HepG2 (cell line): ENCODE data around the gene CXXC5. TPM values are rescaled to one million over a fixed set of nuclear protein-coding genes. Genes with fewer than 3 reads are reported as not detected.

ENCODE experiments used
- AGO2 ChIP-seq: fragments of 200-400 bp; formaldehyde crosslinking; optimal IDR thresholded peaks from 2 replicates; pipeline ENCODE3; 2017; ENCODE audit warnings: mild to moderate bottlenecking, low read depth, low read length, moderate library complexity
- ATM ChIP-seq: fragments of 450-650 bp; IDR thresholded peaks from 2 replicates; pipeline ENCODE4 v1.7.1; 2017; ENCODE audit warnings: mild to moderate bottlenecking, borderline replicate concordance
- CAMTA2 ChIP-seq: sonication (generic); formaldehyde crosslinking; IDR thresholded peaks from 2 replicates; pipeline ENCODE4 v1.4.0; 2020; ENCODE audit warnings: mild to moderate bottlenecking, missing genetic modification reagents, borderline replicate concordance
- CREB1 ChIP-seq, 2 experiments: fragments of 450-650 bp in 1 of 2; IDR thresholded peaks; 2 replicates each; pipeline ENCODE4 v1.6.1; 2016 to 2017; ENCODE audit warnings: control low read depth in 1 of 2, mild to moderate bottlenecking in 1 of 2, missing compliant biosample characterization in 1 of 2, missing genetic modification characterization in 1 of 2
- CSRNP2 ChIP-seq: sonication (generic); formaldehyde crosslinking; conservative IDR thresholded peaks from 2 replicates; pipeline ENCODE4 v1.8.0; 2022; ENCODE audit warnings: low read depth, missing genetic modification reagents
- GABPA ChIP-seq, 2 experiments: IDR thresholded peaks; 2 replicates each; pipeline ENCODE4 v1.6.1; 2011 to 2016; ENCODE audit warnings: low read depth in 2 of 2, low read length in 1 of 2, missing biosample characterization in 1 of 2, missing genetic modification characterization in 1 of 2
- KDM6A ChIP-seq: IDR thresholded peaks from 2 replicates; pipeline ENCODE4 v1.6.1; 2016; ENCODE audit warnings: low read depth
- MAF1 ChIP-seq: sonication (generic); formaldehyde crosslinking; IDR thresholded peaks from 2 replicates; pipeline ENCODE4 v1.5.0; 2020; ENCODE audit warnings: missing genetic modification reagents, borderline replicate concordance
- NR2C2 ChIP-seq: sonication (generic); formaldehyde crosslinking; IDR thresholded peaks from 2 replicates; pipeline ENCODE4 v1.4.0; 2020; ENCODE audit warnings: missing genetic modification reagents, mild to moderate bottlenecking, moderate library complexity, borderline replicate concordance
- PRPF4 ChIP-seq: fragments of 200-400 bp; formaldehyde crosslinking; IDR thresholded peaks from 2 replicates; pipeline ENCODE4 v1.6.1; 2016; ENCODE audit warnings: low read length, low read depth; ENCODE audit not compliant: poor library complexity, severe bottlenecking
- RAD21 ChIP-seq: fragments of 450-650 bp; formaldehyde crosslinking; IDR thresholded peaks from 2 replicates; pipeline ENCODE4 v1.5.0; 2020; ENCODE audit warnings: mild to moderate bottlenecking
- SKI ChIP-seq: fragments of 450-650 bp; IDR thresholded peaks from one replicate; pipeline ENCODE4 v1.6.1; 2018; ENCODE audit warnings: mild to moderate bottlenecking; ENCODE audit not compliant: partially characterized antibody
- SP140L ChIP-seq: sonication (generic); formaldehyde crosslinking; IDR thresholded peaks from 2 replicates; pipeline ENCODE4 v1.4.0; 2020; ENCODE audit warnings: missing genetic modification reagents, borderline replicate concordance
- STAT6 ChIP-seq: sonication (generic); formaldehyde crosslinking; IDR thresholded peaks from 2 replicates; pipeline ENCODE4 v1.4.0; 2020; ENCODE audit warnings: missing genetic modification reagents, mild to moderate bottlenecking, borderline replicate concordance
- SUZ12 ChIP-seq: fragments of 150-350 bp; IDR thresholded peaks from 2 replicates; pipeline ENCODE4 v1.6.1; 2014; ENCODE audit warnings: low read depth, low read length
- TCF7L2 ChIP-seq: IDR thresholded peaks from 2 replicates; pipeline ENCODE4 v1.6.1; 2011; ENCODE audit warnings: mild to moderate bottlenecking, low read depth, low read length, moderate library complexity
- ZNF205 ChIP-seq: IDR thresholded peaks from 2 replicates; pipeline ENCODE4 v1.6.1; 2018; ENCODE audit warnings: missing biosample characterization, missing genetic modification reagents
- ZNF383 ChIP-seq: sonication (generic); formaldehyde crosslinking; IDR thresholded peaks from 2 replicates; pipeline ENCODE4 v1.4.0; 2020; ENCODE audit warnings: missing genetic modification reagents, mild to moderate bottlenecking, borderline replicate concordance
- ZNF687 ChIP-seq: sonication (generic); formaldehyde crosslinking; IDR thresholded peaks from 2 replicates; pipeline ENCODE4 v1.5.1; 2020; ENCODE audit warnings: mild to moderate bottlenecking, missing genetic modification reagents, moderate library complexity
- ZNF746 ChIP-seq: sonication (generic); formaldehyde crosslinking; IDR thresholded peaks from 2 replicates; pipeline ENCODE4 v1.8.0; 2022; ENCODE audit warnings: mild to moderate bottlenecking, missing genetic modification reagents
- polyA plus RNA-seq, 8 experiments: library from polyadenylated mRNA; depleted of rRNA in 3 of 8; stranded (reverse) in 7 of 8; unstranded in 1 of 8; fragments of >200 nt; fragmentation: Illumina TruSeq in 4 of 8; extraction: Trizol in 4 of 8; gene quantifications; 2 replicates each; pipeline versions ENCODE4 v1.2.1 to v1.2.3, GENCODE V29; 2011 to 2016; ENCODE audit warnings: low read depth in 4 of 8, missing spikeins in 1 of 8, mixed read lengths in 1 of 8; ENCODE audit not compliant: insufficient read depth in 1 of 8
- total RNA-seq, 5 experiments: library from RNA; depleted of rRNA; stranded (reverse); fragments of >200 nt; fragmentation: Illumina TruSeq; extraction: Trizol; gene quantifications; 2 replicates each; pipeline ENCODE4 v1.2.3, GENCODE V29; 2016; ENCODE audit warnings: low read depth in 1 of 5

CXXC5 gene
- total and polyA plus RNA-seq, 2 of the 13 experiments (the other 11 are each of a cell fraction or from before 2014, with no cell fraction given): 32.3 to 33.0 TPM

GRCh38 chr5:139709582-139710318 is 61.6 kb downstream of the CXXC5 start (continued):
- TF ChIP-seq ATM: no peak
- peak; percentile 33; the same call in 1 of the 2 replicates for TF ChIP-seq ZNF687
- TF ChIP-seq ZNF383 (CRISPR knock-in tag): 0 out of 2 replicates have a peak, but pooled peaks have one; percentile 21
- TF ChIP-seq CAMTA2: 0 out of 2 replicates have a peak, but pooled peaks have one; percentile 1
- TF ChIP-seq AGO2: no peak
- no peak for TF ChIP-seq TCF7L2
- TF ChIP-seq SUZ12: no peak
- no peak for TF ChIP-seq PRPF4
- TF ChIP-seq GABPA (IDR thresholded peaks at IDR 0.05; ENCODE audit: low read depth, low read length): peak; percentile 9; the same call in 1 of the 2 replicates
- peak; percentile 61 for TF ChIP-seq GABPA (CRISPR knock-in tag; IDR thresholded peaks at IDR 0.05; ENCODE audit: low read depth)
- peak; percentile 3; the same call in 1 of the 2 replicates for TF ChIP-seq RAD21 (CRISPR knock-in tag)
- no peak for TF ChIP-seq STAT6 (CRISPR knock-in tag)
- no peak for TF ChIP-seq KDM6A (CRISPR knock-in tag)
- TF ChIP-seq CSRNP2: no peak
- no peak for TF ChIP-seq CREB1 (IDR thresholded peaks at IDR 0.05)
- 0 out of 2 replicates have a peak, but pooled peaks have one; percentile 35 for TF ChIP-seq CREB1 (CRISPR knock-in tag; IDR thresholded peaks at IDR 0.05)
- TF ChIP-seq SKI: no peak
- TF ChIP-seq NR2C2 (CRISPR knock-in tag): no peak
- TF ChIP-seq ZNF205 (CRISPR knock-in tag): no peak
- no peak for TF ChIP-seq SP140L (CRISPR knock-in tag)
- 0 out of 2 replicates have a peak, but pooled peaks have one; percentile 1 for TF ChIP-seq ZNF746 (CRISPR knock-in tag)
- TF ChIP-seq MAF1 (CRISPR knock-in tag): no peak
